Neural progenitor cell (in vitro differentiated cells): ENCODE measurements around the gene NTN4.

ENCODE experiments used
- CTCF ChIP-seq: fragments of 200-600 bp; sonication (generic); IDR thresholded peaks from 2 replicates; pipeline ENCODE4 v1.5.1; 2017; ENCODE audit warnings: antibody characterized with exemption, mild to moderate bottlenecking
- EZH2 ChIP-seq: fragments of 200-600 bp; sonication (generic); IDR thresholded peaks from 2 replicates; pipeline ENCODE4 v1.6.1; 2017; ENCODE audit warnings: antibody characterized with exemption, mild to moderate bottlenecking, moderate library complexity
- EZH2phosphoT487 ChIP-seq: fragments of 200-600 bp; sonication (generic); IDR thresholded peaks from 2 replicates; pipeline ENCODE4 v1.6.1; 2017; ENCODE audit warnings: antibody characterized with exemption

- no peak for TF ChIP-seq CTCF
- TF ChIP-seq EZH2phosphoT487 = no peak
- no peak for TF ChIP-seq EZH2
These were observed 96.4 kb downstream of the NTN4 start for GRCh38 chr12:95694136-95694535.
